Thoracic aorta (tissue), 2 donors: ENCODE results near the gene LTB. TPM values are rescaled to one million over a fixed set of nuclear protein-coding genes. Genes with fewer than 3 reads are reported as not detected.
"Not testable (repeated sequence)": the region's sequence is repeated elsewhere in the genome, so short reads cannot be mapped to it uniquely, and the experiment has no call there.

Source experiments
- ATAC-seq: fragments of 150-250 bp; one replicate; pipeline ENCODE4 v1.8.0; 2017; ENCODE audit warnings: low read depth; ENCODE audit not compliant: insufficient number of reproducible peaks, low FRiP score
- DNase-seq: peaks from one replicate; pipeline ENCODE4 v3.0.0-alpha.2; 2020; ENCODE audit warnings: low spot score
- H3K27ac ChIP-seq, 2 donors: fragments of 200-600 bp; sonication (generic); 1 replicate in 1 of 2; 2 replicates in 1 of 2; pipeline ENCODE4 v1.5.1; 2016; ENCODE audit warnings: mild to moderate bottlenecking in 2 of 2, moderate library complexity in 2 of 2
- H3K27me3 ChIP-seq: fragments of 200-600 bp; sonication (generic); replicated peaks from 2 replicates; pipeline ENCODE4 v1.6.0; 2016; ENCODE audit warnings: mild to moderate bottlenecking; ENCODE audit not compliant: insufficient read depth
- H3K36me3 ChIP-seq: fragments of 200-600 bp; sonication (generic); one replicate; pipeline ENCODE4 v1.5.1; 2016
- H3K4me1 ChIP-seq, 2 donors: fragments of 200-600 bp; sonication (generic); 1 replicate in 1 of 2; 2 replicates in 1 of 2; pipeline versions ENCODE4 v1.5.1 to v1.6.0; 2016; ENCODE audit warnings: low read depth in 2 of 2, mild to moderate bottlenecking in 1 of 2; ENCODE audit not compliant: control insufficient read depth in 1 of 2
- H3K4me3 ChIP-seq: fragments of 200-600 bp; sonication (generic); 2 replicates; pipeline ENCODE4 v1.5.1; 2016; ENCODE audit warnings: mild to moderate bottlenecking
- H3K9me3 ChIP-seq: fragments of 200-600 bp; sonication (generic); 2 replicates; pipeline ENCODE4 v1.5.1; 2016
- total RNA-seq, 2 donors: library from RNA; depleted of rRNA; stranded (reverse); fragments of >200 nt; gene quantifications; one replicate each; pipeline versions ENCODE4 v1.1.0 to v1.2.3, GENCODE V29; 2016
- TF ChIP-seq, protein P1 (sequence below): fragments of 200-600 bp; sonication (generic); IDR thresholded peaks from one replicate; pipeline ENCODE4 v1.5.1; 2019; ENCODE audit warnings: antibody characterized with exemption

Gene LTB
- total RNA-seq, 2 donors from 2014 or later = not detected

GRCh38 chr6:31558631-31559500, 23.4 kb downstream of the LTB start:
- Histone ChIP-seq H3K9me3 (no peaks in the 10 kb centered on the region), H3K27me3 (no peaks in the 10 kb centered on the region), H3K27ac (peak overlapping the region in 1 of 2 donors; percentile 41), H3K4me3 (peak overlapping the region; percentile 13), H3K4me1 (peaks cover 12 to 24% of the 10 kb centered on the region in 2 donors), H3K36me3 (peaks cover 23% of the 10 kb centered on the region)
- ATAC-seq = no peak
- no peak for DNase-seq
- TF ChIP-seq, protein P1, sequence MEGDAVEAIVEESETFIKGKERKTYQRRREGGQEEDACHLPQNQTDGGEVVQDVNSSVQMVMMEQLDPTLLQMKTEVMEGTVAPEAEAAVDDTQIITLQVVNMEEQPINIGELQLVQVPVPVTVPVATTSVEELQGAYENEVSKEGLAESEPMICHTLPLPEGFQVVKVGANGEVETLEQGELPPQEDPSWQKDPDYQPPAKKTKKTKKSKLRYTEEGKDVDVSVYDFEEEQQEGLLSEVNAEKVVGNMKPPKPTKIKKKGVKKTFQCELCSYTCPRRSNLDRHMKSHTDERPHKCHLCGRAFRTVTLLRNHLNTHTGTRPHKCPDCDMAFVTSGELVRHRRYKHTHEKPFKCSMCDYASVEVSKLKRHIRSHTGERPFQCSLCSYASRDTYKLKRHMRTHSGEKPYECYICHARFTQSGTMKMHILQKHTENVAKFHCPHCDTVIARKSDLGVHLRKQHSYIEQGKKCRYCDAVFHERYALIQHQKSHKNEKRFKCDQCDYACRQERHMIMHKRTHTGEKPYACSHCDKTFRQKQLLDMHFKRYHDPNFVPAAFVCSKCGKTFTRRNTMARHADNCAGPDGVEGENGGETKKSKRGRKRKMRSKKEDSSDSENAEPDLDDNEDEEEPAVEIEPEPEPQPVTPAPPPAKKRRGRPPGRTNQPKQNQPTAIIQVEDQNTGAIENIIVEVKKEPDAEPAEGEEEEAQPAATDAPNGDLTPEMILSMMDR = no peak

GRCh38 chr6:31558318-31558625, 24.0 kb downstream of the LTB start:
- TF ChIP-seq, protein P1 = no peak
- Histone ChIP-seq H3K4me1 (peaks cover 12 to 24% of the 10 kb centered on the region in 2 donors), H3K27me3 (no peaks in the 10 kb centered on the region), H3K9me3 (no peaks in the 10 kb centered on the region), H3K27ac (no peak overlapping the region), H3K4me3 (no peak overlapping the region), H3K36me3 (peaks cover 23% of the 10 kb centered on the region)
- DNase-seq (no peak), ATAC-seq (no peak)

GRCh38 chr6:31557443-31558317, 24.5 kb downstream of the LTB start:
- Histone ChIP-seq H3K4me3 (no peak overlapping the region), H3K4me1 (peaks cover 12 to 24% of the 10 kb centered on the region in 2 donors), H3K27me3 (no peaks in the 10 kb centered on the region), H3K9me3 (no peaks in the 10 kb centered on the region), H3K27ac (no peak overlapping the region), H3K36me3 (peaks cover 23% of the 10 kb centered on the region)
- TF ChIP-seq, protein P1 = no peak
- no peak for ATAC-seq
- DNase-seq = no peak

DNA sequence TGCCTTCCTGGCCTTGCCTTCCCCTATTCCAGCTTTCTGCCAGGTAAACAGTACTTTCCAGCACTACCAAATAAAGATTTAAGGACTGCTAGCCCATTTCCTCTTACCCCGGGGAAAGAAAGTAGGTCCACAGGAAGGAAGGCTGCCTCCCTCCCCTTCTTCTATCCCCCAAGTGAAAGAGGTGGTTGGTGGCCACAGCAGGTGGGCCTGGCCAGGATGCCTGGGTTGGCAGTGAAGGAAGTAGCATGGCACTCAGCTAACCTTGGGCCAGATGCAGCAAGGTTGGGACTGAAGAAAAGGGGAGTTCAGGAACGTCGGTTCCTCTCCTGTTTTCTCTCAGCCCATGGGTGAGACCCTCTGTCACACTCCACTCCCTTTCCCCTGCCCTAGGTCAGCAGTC, 25.9 kb downstream of the LTB start:
- H3K9me3 ChIP-seq = no peaks in the 10 kb centered on the region
- H3K4me3 ChIP-seq = no peak overlapping the region
- H3K4me1 ChIP-seq = peaks cover 12 to 24% of the 10 kb centered on the region in 2 donors
- TF ChIP-seq, protein P1 = no peak
- no peak for DNase-seq
- no peaks in the 10 kb centered on the region for H3K27me3 ChIP-seq
- H3K36me3 ChIP-seq = peaks cover 26% of the 10 kb centered on the region
- H3K27ac ChIP-seq = no peak overlapping the region
- no peak for ATAC-seq

DNA sequence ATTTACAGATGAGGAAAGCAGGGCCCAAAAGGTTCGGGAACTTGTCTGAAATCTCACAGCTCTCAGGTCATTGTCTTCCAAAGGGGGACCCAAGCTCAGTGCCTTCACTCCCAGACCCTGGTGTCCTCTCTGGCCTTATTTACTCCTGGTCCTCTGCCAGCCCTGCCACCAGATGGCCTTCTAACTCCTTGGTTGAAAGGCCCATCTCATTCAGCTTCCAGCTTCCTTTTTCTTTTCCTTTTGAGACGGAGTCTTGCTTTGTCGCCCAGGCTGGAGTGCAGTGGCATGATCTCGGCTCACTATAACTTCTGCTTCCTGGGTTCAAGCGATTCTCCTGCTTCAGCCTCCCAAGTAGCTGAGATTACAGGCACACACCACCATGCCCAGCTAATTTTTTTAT, 30.9 kb downstream of the LTB start:
- not testable (repeated sequence) for H3K9me3 ChIP-seq, H3K27ac ChIP-seq, ATAC-seq, DNase-seq, H3K27me3 ChIP-seq, H3K4me3 ChIP-seq
- Histone ChIP-seq H3K4me1 (peaks cover 7 to 16% of the 10 kb centered on the region in 2 donors), H3K36me3 (peaks cover 18% of the 10 kb centered on the region)
